HCT116 (cell line): ENCODE measurements around the gene COL5A1. TPM values are rescaled to one million over a fixed set of nuclear protein-coding genes. Genes with fewer than 3 reads are reported as not detected.
"Not testable (repeated sequence)": the region's sequence is repeated elsewhere in the genome, so short reads cannot be mapped to it uniquely, and the experiment has no call there.

Experiments
- ATAC-seq: fragments of 200-7000 bp; cut with Tn5 transposase; 2 replicates; pipeline ENCODE4 v1.9.1; 2020; ENCODE audit warnings: mild to moderate bottlenecking, moderate library complexity
- BruUV-seq: library from RNA; stranded (reverse); fragments of 400-500 nt; replicated peaks from 2 replicates; lab custom pipeline; 2021; lab: Mats Ljungman, UMichigan
- CTCF ChIA-PET: fragments of 300-600 bp; sonication (Branson Sonifier 250); formaldehyde crosslinking; loops from one replicate; lab custom pipeline; 2021; ENCODE audit warnings: antibody characterized with exemption; lab: Charles Lee
- POLR2A ChIA-PET: fragments of 300-600, 350-600 bp; sonication (Branson Sonifier 250); formaldehyde crosslinking; loops from one replicate; lab custom pipeline; 2021; ENCODE audit warnings: antibody characterized with exemption; lab: Charles Lee
- RAD21 ChIA-PET, 2 experiments: fragments of 300-600 bp; sonication (Branson Sonifier 250); formaldehyde crosslinking; loops; one replicate each; lab custom pipeline; 2023; ENCODE audit warnings: low total read pairs in 2 of 2; ENCODE audit not compliant: uncharacterized antibody in 2 of 2, unreplicated experiment in 2 of 2, low non-redundant PET in 1 of 2; lab: Charles Lee
- DNase-seq: peaks from one replicate; pipeline ENCODE4 v3.0.0-alpha.2; 2010; ENCODE audit warnings: low read depth, low spot score
- H2AFZ ChIP-seq: fragments of 200-600 bp; shearing (Covaris generic), sonication (generic); 2 replicates; pipeline ENCODE4 v1.6.1; 2017; ENCODE audit warnings: low read depth, mixed run types, mixed read lengths, antibody characterized with exemption, low read length; ENCODE audit not compliant: poor library complexity, severe bottlenecking
- H3K27ac ChIP-seq: 2 replicates; pipeline ENCODE4 v1.5.1; 2012; ENCODE audit warnings: low read depth, low read length
- H3K27me3 ChIP-seq: fragments of 200-600 bp; sonication (generic); 2 replicates; pipeline ENCODE4 v1.6.1; 2016; ENCODE audit warnings: mixed run types, low read length, mixed read lengths; ENCODE audit not compliant: insufficient read depth
- H3K36me3 ChIP-seq, 2 experiments: fragments of 200-500 bp in 1 of 2; fragments of 200-600 bp in 1 of 2; sonication (Bioruptor generic) in 1 of 2; sonication (generic) in 1 of 2; 2 replicates each; pipeline versions ENCODE4 v1.5.1 to v1.6.1; 2014 to 2016; ENCODE audit warnings: low read length in 2 of 2, inconsistent platforms in 1 of 2, mixed read lengths in 1 of 2, mixed run types in 1 of 2; ENCODE audit not compliant: insufficient read depth in 2 of 2, control insufficient read depth in 1 of 2
- H3K4me1 ChIP-seq, 2 experiments: fragments of 200-600 bp in 1 of 2; sonication (generic) in 1 of 2; 2 replicates each; pipeline versions ENCODE4 v1.5.1 to v1.6.1; 2012 to 2017; ENCODE audit warnings: low read length in 2 of 2, inconsistent platforms in 1 of 2, mild to moderate bottlenecking in 1 of 2, mixed read lengths in 1 of 2, mixed run types in 1 of 2, moderate library complexity in 1 of 2; ENCODE audit not compliant: insufficient read depth in 2 of 2, control insufficient read depth in 1 of 2
- H3K4me2 ChIP-seq: fragments of 200-600 bp; sonication (generic); 2 replicates; pipeline ENCODE4 v1.6.1; 2017; ENCODE audit warnings: mixed run types, low read length, mixed read lengths
- H3K4me3 ChIP-seq, 2 experiments: fragments of 200-600 bp in 1 of 2; sonication (generic) in 1 of 2; replicated peaks in 1 of 2; 2 replicates each; pipeline ENCODE4 v1.5.1; 2011 to 2016; ENCODE audit warnings: low read length in 2 of 2, control low read depth in 1 of 2, low read depth in 1 of 2, mild to moderate bottlenecking in 1 of 2, mixed read lengths in 1 of 2, mixed run types in 1 of 2
- H3K79me2 ChIP-seq: fragments of 200-600 bp; sonication (generic); 2 replicates; pipeline ENCODE4 v1.6.1; 2017; ENCODE audit warnings: mild to moderate bottlenecking, mixed run types, low read length, moderate library complexity, mixed read lengths; ENCODE audit not compliant: insufficient read depth
- H3K9ac ChIP-seq: fragments of 200-600 bp; sonication (generic); 2 replicates; pipeline ENCODE4 v1.6.1; 2016; ENCODE audit warnings: low read length, mixed read lengths
- H3K9me2 ChIP-seq: fragments of 200-600 bp; sonication (generic), shearing (Covaris generic); 2 replicates; pipeline ENCODE4 v1.6.1; 2017; ENCODE audit warnings: mixed run types, mild to moderate bottlenecking, moderate library complexity; ENCODE audit not compliant: insufficient read depth
- H3K9me3 ChIP-seq, 2 experiments: fragments of 200-500 bp in 1 of 2; fragments of 200-600 bp in 1 of 2; sonication (Bioruptor generic) in 1 of 2; sonication (generic) in 1 of 2; 2 replicates each; pipeline ENCODE4 v1.6.1; 2014 to 2017; ENCODE audit warnings: low read length in 2 of 2, mixed read lengths in 2 of 2, inconsistent platforms in 1 of 2, low read depth in 1 of 2, mild to moderate bottlenecking in 1 of 2, mixed run types in 1 of 2, moderate library complexity in 1 of 2; ENCODE audit not compliant: control insufficient read depth in 1 of 2, insufficient read depth in 1 of 2
- H4K20me1 ChIP-seq: fragments of 200-600 bp; sonication (generic), shearing (Covaris generic); 2 replicates; pipeline ENCODE4 v1.6.1; 2017; ENCODE audit warnings: mixed run types, mild to moderate bottlenecking, moderate library complexity; ENCODE audit not compliant: insufficient read depth
- ATF3 ChIP-seq: IDR thresholded peaks from 2 replicates; pipeline ENCODE4 v1.6.1; 2012
- JUND ChIP-seq: IDR thresholded peaks from 2 replicates; pipeline ENCODE4 v1.6.1; 2012
- POLR2A ChIP-seq: IDR thresholded peaks from 2 replicates; pipeline ENCODE4 v1.7.0; 2011; ENCODE audit warnings: borderline replicate concordance; ENCODE audit not compliant: insufficient read depth, insufficient read length; ENCODE audit errors: extremely low read depth
- TCF7L2 ChIP-seq: IDR thresholded peaks from 2 replicates; pipeline ENCODE4 v1.7.0; 2011; ENCODE audit warnings: borderline replicate concordance, inconsistent platforms; ENCODE audit not compliant: insufficient read depth, insufficient read length; ENCODE audit errors: extremely low read depth
- YY1 ChIP-seq: IDR thresholded peaks from 2 replicates; pipeline ENCODE4 v1.6.1; 2011; ENCODE audit warnings: low read length, low read depth, moderate library complexity, mild to moderate bottlenecking; ENCODE audit not compliant: insufficient replicate concordance; ENCODE audit errors: extremely low read depth
- intact Hi-C: fragments of 100-400 bp; cut with micrococcal nuclease; formaldehyde crosslinking; loops from 2 replicates; pipeline ENCODE4 v1.10.0; 2022
- total RNA-seq: library from RNA; stranded (reverse); gene quantifications from one replicate; pipeline ENCODE4 v1.2.1, GENCODE V29; 2021; ENCODE audit not compliant: unreplicated experiment
- TF ChIP-seq, protein P1 (sequence below), 3 experiments: fragments of 200-600 bp in 1 of 3; sonication (generic) in 1 of 3; IDR thresholded peaks in 2 of 3; conservative IDR thresholded peaks in 1 of 3; 2 replicates each; pipeline ENCODE4 v1.5.1; 2012 to 2017; ENCODE audit warnings: low read depth in 2 of 3, low read length in 2 of 3, antibody characterized with exemption in 1 of 3, borderline replicate concordance in 1 of 3, control low read depth in 1 of 3, mild to moderate bottlenecking in 1 of 3, mixed read lengths in 1 of 3, mixed run types in 1 of 3, moderate library complexity in 1 of 3; ENCODE audit not compliant: insufficient read depth in 1 of 3
- TF ChIP-seq, protein P2 (sequence below): IDR thresholded peaks from 2 replicates; pipeline ENCODE4 v1.6.1; 2011; ENCODE audit warnings: mild to moderate bottlenecking, low read length, moderate library complexity; ENCODE audit not compliant: insufficient replicate concordance; ENCODE audit errors: extremely low read depth

COL5A1 gene
- total RNA-seq, 1 experiment from 2014 or later = 0.30 TPM

GRCh38 chr9:134855900-134856377 is 214.3 kb downstream of the COL5A1 start:
- Histone ChIP-seq H3K79me2 (no peaks in the 10 kb centered on the region), H3K9me3 (no peaks in the 10 kb centered on the region), H3K4me2 (no peak overlapping the region), H3K9me2 (no peaks in the 10 kb centered on the region), H3K36me3 (no peaks in the 10 kb centered on the region), H3K27ac (no peak overlapping the region), H3K4me3 (no peak overlapping the region), H4K20me1 (no peaks in the 10 kb centered on the region), H2AFZ (no peak overlapping the region), H3K9ac (no peak overlapping the region), H3K4me1 (peaks cover 9 to 11% of the 10 kb centered on the region in 2 experiments), H3K27me3 (peaks cover 26% of the 10 kb centered on the region)
- TF ChIP-seq ATF3 = no peak
- TF ChIP-seq TCF7L2 = no peak
- TF ChIP-seq POLR2A = no peak
- no peak for TF ChIP-seq YY1
- TF ChIP-seq, protein P1, sequence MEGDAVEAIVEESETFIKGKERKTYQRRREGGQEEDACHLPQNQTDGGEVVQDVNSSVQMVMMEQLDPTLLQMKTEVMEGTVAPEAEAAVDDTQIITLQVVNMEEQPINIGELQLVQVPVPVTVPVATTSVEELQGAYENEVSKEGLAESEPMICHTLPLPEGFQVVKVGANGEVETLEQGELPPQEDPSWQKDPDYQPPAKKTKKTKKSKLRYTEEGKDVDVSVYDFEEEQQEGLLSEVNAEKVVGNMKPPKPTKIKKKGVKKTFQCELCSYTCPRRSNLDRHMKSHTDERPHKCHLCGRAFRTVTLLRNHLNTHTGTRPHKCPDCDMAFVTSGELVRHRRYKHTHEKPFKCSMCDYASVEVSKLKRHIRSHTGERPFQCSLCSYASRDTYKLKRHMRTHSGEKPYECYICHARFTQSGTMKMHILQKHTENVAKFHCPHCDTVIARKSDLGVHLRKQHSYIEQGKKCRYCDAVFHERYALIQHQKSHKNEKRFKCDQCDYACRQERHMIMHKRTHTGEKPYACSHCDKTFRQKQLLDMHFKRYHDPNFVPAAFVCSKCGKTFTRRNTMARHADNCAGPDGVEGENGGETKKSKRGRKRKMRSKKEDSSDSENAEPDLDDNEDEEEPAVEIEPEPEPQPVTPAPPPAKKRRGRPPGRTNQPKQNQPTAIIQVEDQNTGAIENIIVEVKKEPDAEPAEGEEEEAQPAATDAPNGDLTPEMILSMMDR (IDR thresholded peaks at IDR 0.05 in 2 of 3, conservative IDR thresholded peaks at IDR 0.05 in 1 of 3; ENCODE audit: borderline replicate concordance in 1 of 3, insufficient read depth in 1 of 3, low read depth in 2 of 3, low read length in 2 of 3) = no peak
- TF ChIP-seq, protein P2, sequence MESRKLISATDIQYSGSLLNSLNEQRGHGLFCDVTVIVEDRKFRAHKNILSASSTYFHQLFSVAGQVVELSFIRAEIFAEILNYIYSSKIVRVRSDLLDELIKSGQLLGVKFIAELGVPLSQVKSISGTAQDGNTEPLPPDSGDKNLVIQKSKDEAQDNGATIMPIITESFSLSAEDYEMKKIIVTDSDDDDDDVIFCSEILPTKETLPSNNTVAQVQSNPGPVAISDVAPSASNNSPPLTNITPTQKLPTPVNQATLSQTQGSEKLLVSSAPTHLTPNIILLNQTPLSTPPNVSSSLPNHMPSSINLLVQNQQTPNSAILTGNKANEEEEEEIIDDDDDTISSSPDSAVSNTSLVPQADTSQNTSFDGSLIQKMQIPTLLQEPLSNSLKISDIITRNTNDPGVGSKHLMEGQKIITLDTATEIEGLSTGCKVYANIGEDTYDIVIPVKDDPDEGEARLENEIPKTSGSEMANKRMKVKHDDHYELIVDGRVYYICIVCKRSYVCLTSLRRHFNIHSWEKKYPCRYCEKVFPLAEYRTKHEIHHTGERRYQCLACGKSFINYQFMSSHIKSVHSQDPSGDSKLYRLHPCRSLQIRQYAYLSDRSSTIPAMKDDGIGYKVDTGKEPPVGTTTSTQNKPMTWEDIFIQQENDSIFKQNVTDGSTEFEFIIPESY = no peak
- no peak for TF ChIP-seq JUND
- DNase-seq (no peak), ATAC-seq (no peak)
- ChIA-PET CTCF (no interaction called here), POLR2A (no interaction called here), RAD21 (no interaction called here)
- no TSS peak for BruUV-seq
- intact Hi-C loops = no loop called here

DNA sequence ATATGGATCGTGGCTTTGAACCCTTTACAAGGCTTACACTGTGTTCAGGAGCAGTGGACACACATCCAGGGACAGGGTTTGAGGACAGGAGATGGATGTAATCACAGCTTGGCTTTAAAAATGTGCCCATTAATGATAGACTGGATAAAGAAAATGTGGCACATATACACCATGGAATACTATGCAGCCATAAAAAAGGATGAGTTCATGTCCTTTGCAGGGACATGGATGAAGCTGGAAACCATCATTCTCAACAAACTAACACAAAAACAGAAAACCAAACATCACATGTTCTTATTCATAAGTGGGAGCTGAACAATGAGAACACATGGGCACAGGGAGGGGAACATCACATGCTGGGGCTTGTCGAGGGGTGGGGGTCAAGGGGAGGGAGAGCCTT is 215.8 kb downstream of the COL5A1 start:
- H3K27ac ChIP-seq, H2AFZ ChIP-seq, H3K9ac ChIP-seq, H3K9me3 ChIP-seq, H3K9me2 ChIP-seq, H3K36me3 ChIP-seq, DNase-seq, ATAC-seq, H3K79me2 ChIP-seq, CTCF ChIA-PET, H3K4me2 ChIP-seq, H3K4me3 ChIP-seq, intact Hi-C loops, H4K20me1 ChIP-seq, POLR2A ChIA-PET, RAD21 ChIA-PET, BruUV-seq: not testable (repeated sequence)
- Histone ChIP-seq H3K4me1 (peaks cover 9 to 11% of the 10 kb centered on the region in 2 experiments), H3K27me3 (peaks cover 26% of the 10 kb centered on the region)
